HFF-Myc (cell line): ENCODE data around the gene RENBP.

Experiments
- DNase-seq: peaks from one replicate; pipeline ENCODE4 v3.0.0-alpha.2; 2011; ENCODE audit warnings: low read depth; ENCODE audit errors: extremely low read depth
- H3K4me3 ChIP-seq: replicated peaks from 2 replicates; pipeline ENCODE4 v1.5.1; 2011; ENCODE audit warnings: low read depth, mild to moderate bottlenecking, control low read depth, low read length
- TF ChIP-seq, protein P1 (sequence below): IDR thresholded peaks from 2 replicates; pipeline ENCODE4 v1.5.1; 2012; ENCODE audit warnings: mild to moderate bottlenecking, low read depth, low read length, control low read depth; ENCODE audit errors: missing control alignments

Gene RENBP

DNA sequence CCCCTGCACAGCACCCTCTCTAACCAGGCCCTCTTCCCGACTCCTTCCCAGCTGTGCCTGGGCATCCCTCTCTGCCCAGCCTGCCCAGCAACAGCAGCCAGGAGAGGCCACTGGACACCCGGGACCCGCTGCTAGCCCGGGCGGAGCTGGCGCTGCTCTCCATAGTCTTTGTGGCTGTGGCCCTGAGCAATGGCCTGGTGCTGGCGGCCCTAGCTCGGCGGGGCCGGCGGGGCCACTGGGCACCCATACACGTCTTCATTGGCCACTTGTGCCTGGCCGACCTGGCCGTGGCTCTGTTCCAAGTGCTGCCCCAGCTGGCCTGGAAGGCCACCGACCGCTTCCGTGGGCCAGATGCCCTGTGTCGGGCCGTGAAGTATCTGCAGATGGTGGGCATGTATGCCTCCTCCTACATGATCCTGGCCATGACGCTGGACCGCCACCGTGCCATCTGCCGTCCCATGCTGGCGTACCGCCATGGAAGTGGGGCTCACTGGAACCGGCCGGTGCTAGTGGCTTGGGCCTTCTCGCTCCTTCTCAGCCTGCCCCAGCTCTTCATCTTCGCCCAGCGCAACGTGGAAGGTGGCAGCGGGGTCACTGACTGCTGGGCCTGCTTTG is 38.9 kb downstream of the RENBP start:
- TF ChIP-seq, protein P1, sequence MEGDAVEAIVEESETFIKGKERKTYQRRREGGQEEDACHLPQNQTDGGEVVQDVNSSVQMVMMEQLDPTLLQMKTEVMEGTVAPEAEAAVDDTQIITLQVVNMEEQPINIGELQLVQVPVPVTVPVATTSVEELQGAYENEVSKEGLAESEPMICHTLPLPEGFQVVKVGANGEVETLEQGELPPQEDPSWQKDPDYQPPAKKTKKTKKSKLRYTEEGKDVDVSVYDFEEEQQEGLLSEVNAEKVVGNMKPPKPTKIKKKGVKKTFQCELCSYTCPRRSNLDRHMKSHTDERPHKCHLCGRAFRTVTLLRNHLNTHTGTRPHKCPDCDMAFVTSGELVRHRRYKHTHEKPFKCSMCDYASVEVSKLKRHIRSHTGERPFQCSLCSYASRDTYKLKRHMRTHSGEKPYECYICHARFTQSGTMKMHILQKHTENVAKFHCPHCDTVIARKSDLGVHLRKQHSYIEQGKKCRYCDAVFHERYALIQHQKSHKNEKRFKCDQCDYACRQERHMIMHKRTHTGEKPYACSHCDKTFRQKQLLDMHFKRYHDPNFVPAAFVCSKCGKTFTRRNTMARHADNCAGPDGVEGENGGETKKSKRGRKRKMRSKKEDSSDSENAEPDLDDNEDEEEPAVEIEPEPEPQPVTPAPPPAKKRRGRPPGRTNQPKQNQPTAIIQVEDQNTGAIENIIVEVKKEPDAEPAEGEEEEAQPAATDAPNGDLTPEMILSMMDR = no peak
- no peak overlapping the region for H3K4me3 ChIP-seq
- DNase-seq = no peak

GRCh38 chrX:153903991-153904957 is 40.2 kb downstream of the RENBP start, which contains the start of gene AVPR2:
Gene AVPR2, plus strand, starts transcription at chrX:153904673. Its CDS starts 473 bp downstream, at chrX:153905146.
- TF ChIP-seq, protein P1 = no peak
- DNase-seq = no peak

DNA sequence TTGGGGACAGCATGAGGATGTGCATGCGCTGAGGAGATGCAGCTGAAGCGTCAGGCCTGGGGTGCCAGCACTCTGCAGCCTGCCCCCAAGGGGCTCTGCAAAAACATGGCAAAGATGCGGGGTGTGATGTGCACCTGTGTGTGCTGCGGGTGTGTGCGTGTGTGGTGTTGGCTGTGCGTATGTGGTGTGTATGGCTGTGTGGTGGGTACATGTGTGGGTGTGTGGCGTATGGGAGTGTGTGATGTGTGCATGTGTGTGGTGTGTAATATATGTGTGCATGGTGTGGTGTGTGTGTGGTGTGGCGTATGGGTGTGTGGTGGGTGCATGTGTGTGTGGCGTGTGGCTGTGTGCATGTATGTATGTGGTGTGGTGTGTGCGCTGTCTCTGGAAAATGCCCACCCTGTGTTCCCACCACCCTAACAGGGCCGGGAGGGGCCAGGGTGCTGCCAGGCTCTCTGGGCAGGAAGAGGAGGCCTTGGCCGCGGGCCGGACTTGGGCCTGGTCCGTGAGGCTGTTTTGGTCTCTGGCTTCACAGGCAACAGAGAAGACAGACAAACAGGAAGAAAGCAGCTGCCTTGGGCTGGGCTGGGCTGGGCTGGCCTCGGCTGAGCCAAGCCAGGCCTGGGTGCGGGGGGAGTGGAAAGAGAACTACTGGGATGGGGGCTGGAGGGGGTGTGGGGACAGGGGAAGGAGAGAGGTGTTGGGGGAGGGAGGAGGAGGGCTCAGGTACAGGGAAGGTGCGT is 41.0 kb downstream of the RENBP start:
- TF ChIP-seq, protein P1 = no peak
- DNase-seq = no peak
- no peak overlapping the region for H3K4me3 ChIP-seq

More at GRCh38 chrX:153903991-153904957, 40.2 kb downstream of the RENBP start, which contains the start of gene AVPR2:
- no peak within 1 kb of the TSS for H3K4me3 ChIP-seq

GRCh38 chrX:153902385-153902784 is 42.1 kb downstream of the RENBP start:
- TF ChIP-seq, protein P1 = no peak
- no peak overlapping the region for H3K4me3 ChIP-seq
- no peak for DNase-seq

DNA sequence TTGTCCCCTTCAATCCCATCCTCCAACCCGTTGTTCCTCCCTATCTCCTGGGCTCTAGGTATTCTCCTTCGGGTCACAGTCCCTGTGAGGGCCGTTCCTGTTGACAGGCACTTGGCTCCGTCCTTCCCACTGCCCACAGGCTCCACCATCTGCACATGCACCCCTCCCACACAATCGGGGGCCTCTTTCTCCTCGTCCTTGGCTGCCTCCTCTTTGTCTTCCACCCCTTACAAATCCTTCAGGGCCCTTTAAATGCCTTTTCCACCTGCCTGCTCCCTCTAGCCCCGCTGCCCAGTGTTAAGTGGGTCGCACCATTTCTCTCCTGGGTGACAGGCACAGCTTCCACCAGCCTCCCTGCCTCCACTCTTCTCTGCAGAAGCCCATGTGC is 42.7 kb downstream of the RENBP start:
- H3K4me3 ChIP-seq = no peak overlapping the region
- DNase-seq = no peak
- TF ChIP-seq, protein P1 = no peak
